Spleen (tissue), 7 donors: Measurements from ENCODE around the gene CREB3.

Experiments used
- POLR2A ChIP-seq, 3 donors: fragments of 450-650 bp; IDR thresholded peaks; one replicate each; pipeline ENCODE4 v1.5.1; 2017; ENCODE audit warnings: antibody characterized with exemption in 3 of 3, mild to moderate bottlenecking in 1 of 3
- TF ChIP-seq, protein P1 (sequence below), 11 experiments: fragments of 200-600 bp in 7 of 11; fragments of 450-650 bp in 4 of 11; sonication (generic) in 4 of 11; IDR thresholded peaks in 8 of 11; conservative IDR thresholded peaks in 3 of 11; 1 replicate in 7 of 11; 2 replicates in 4 of 11; pipeline versions ENCODE4 v1.4.0 to v1.8.0; 2016 to 2021; ENCODE audit warnings: antibody characterized with exemption in 11 of 11, inconsistent platforms in 4 of 11, mild to moderate bottlenecking in 1 of 11
- donor health status: DM: no; HTN: no; CAD: no; lungs with moderate emphysema.
- donor health status: DM: no; HTN: no; CAD: no.
- donor health status: DM: no; HTN: no; CAD: no.

DNA sequence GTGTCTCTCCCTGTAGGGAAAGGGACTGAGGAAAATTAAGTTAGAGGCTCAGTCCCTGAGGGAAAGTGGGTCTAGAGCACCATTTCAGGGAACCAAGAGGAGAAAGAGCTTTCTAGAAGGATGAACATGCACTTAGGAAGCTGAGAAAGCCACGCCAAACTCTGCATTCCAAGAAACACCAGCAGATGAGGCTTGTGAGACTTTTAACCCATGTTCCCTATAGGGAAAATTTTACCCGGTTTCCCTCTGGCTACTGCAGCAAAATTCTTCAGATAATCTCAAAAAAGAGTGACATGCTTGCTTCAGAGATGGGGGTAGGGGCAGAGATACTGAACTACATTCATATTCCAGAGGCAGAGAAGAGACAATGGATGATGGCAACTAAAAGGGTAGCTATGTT, 9.0 kb upstream of the CREB3 start:
- TF ChIP-seq, protein P1, sequence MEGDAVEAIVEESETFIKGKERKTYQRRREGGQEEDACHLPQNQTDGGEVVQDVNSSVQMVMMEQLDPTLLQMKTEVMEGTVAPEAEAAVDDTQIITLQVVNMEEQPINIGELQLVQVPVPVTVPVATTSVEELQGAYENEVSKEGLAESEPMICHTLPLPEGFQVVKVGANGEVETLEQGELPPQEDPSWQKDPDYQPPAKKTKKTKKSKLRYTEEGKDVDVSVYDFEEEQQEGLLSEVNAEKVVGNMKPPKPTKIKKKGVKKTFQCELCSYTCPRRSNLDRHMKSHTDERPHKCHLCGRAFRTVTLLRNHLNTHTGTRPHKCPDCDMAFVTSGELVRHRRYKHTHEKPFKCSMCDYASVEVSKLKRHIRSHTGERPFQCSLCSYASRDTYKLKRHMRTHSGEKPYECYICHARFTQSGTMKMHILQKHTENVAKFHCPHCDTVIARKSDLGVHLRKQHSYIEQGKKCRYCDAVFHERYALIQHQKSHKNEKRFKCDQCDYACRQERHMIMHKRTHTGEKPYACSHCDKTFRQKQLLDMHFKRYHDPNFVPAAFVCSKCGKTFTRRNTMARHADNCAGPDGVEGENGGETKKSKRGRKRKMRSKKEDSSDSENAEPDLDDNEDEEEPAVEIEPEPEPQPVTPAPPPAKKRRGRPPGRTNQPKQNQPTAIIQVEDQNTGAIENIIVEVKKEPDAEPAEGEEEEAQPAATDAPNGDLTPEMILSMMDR (IDR thresholded peaks at IDR 0.05 in 8 of 11, conservative IDR thresholded peaks at IDR 0.05 in 3 of 11) = no peak
- no peak for TF ChIP-seq POLR2A (IDR thresholded peaks at IDR 0.05)
